ENCODE measurements around the gene GPR137C. TPM values are rescaled to one million over a fixed set of nuclear protein-coding genes. Genes with fewer than 3 reads are reported as not detected.
A peak's percentile ranks its signal among the peaks of the same experiment; 100 is the strongest.

The GPR137C gene
- total and polyA plus RNA-seq, 10 of the 15 experiments (the other 5 are each of a cell fraction or from before 2014, with no cell fraction given) = 0.03 to 0.72 (median 0.22) TPM

DNA sequence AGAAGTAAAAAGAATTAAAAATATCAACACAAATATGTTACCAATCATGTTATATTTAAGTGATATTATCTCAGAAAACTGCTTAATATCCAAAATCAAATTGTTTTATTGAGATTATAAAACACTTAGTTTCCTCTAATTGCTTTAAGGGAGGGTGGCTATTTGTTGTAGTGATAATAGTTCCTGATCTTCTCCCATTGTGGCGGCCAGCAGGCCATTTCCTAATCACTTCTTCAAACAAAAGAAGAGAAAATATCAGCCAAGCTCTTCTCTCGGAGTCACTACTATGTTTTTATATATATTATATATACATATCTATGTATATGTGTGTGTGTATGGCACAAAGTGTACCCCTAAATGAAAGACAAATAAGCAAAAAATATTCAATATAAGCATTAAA, 111.2 kb downstream of the GPR137C start (continued):
- TF ChIP-seq SUPT20H (IDR thresholded peaks at IDR 0.05; ENCODE audit: borderline replicate concordance, control insufficient read depth, low read depth, low read length) (no peak), MTA2 (IDR thresholded peaks at IDR 0.05; ENCODE audit: low read depth) (no peak)

DNA sequence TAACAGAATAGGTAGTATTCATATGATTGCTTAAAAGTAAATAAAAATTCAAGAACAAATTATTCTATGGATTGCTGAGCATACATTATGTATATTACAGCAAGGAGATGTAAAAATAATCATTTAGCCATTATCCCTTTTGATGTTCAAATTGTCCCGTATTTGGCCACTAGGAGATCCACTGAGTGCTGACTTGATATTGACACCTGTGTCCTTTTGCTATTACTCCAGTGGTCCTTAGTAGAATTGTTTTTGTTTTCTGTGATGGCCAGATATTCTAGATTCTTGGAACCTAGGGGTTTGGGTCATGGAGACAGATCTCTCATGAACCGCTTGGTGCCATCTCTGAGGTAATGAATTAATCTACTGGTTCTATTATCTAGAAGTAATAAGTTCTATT, 126.0 kb downstream of the GPR137C start:
- SMC1A ChIA-PET (ENCODE audit: uncharacterized antibody, unreplicated experiment) = interaction anchor here (2.2 kb wide), 1 partner anchor 13 kb away, joined by 5 read pairs; no protein-coding TSS in a partner anchor
- Histone ChIP-seq H3K27ac (ENCODE audit: control insufficient read depth, insufficient read depth) (no peak overlapping the region), H3K4me2 (ENCODE audit: control insufficient read depth, insufficient read depth) (no peak overlapping the region), H3K9ac (ENCODE audit: control insufficient read depth, insufficient read depth, low read length) (no peak overlapping the region), H3K9me3 (replicated peaks; ENCODE audit: control insufficient read depth, insufficient read depth, low read length) (no peaks in the 10 kb centered on the region), H3K27me3 (replicated peaks in 1 of 2; ENCODE audit: control insufficient read depth in 2 of 2, insufficient read depth in 2 of 2, low read length in 1 of 2) (no peaks in the 10 kb centered on the region), H3K36me3 (ENCODE audit: control insufficient read depth in 2 of 2, insufficient read depth in 2 of 2, low read length in 1 of 2) (peaks cover 1 to 32% of the 10 kb centered on the region in 2 experiments), H3K4me3 (no peak overlapping the region), H3K79me2 (ENCODE audit: control insufficient read depth, insufficient read depth, low read length) (peaks cover 6% of the 10 kb centered on the region), H4K20me1 (ENCODE audit: control insufficient read depth, insufficient read depth) (no peaks in the 10 kb centered on the region), H3K4me1 (ENCODE audit: control insufficient read depth, insufficient read depth, low read length) (no peaks in the 10 kb centered on the region), H2AFZ (ENCODE audit: control insufficient read depth, low read depth, low read length) (no peak overlapping the region)
- BruUV-seq (replicated peaks) = no TSS peak
- POLR2A ChIA-PET = no interaction called here
- CTCF ChIA-PET = no interaction called here
- ATAC-seq (peak; percentile 80), FAIRE-seq (no peak), DNase-seq (ENCODE audit: low read depth, low spot score) (no peak)
- intact Hi-C loops (cut with micrococcal nuclease; ENCODE audit: unreplicated experiment) (no loop called here), in situ Hi-C loops (cut with MboI) (no loop called here)
- WGBS (ENCODE audit: insufficient coverage, insufficient replicate concordance, low lambda C conversion rate, missing lambda C conversion rate) = 92% methylated on average over 2 of the region's 2 CpGs
- RAD21 ChIA-PET (ENCODE audit: unreplicated experiment) = no interaction called here
- TF ChIP-seq, protein P1, sequence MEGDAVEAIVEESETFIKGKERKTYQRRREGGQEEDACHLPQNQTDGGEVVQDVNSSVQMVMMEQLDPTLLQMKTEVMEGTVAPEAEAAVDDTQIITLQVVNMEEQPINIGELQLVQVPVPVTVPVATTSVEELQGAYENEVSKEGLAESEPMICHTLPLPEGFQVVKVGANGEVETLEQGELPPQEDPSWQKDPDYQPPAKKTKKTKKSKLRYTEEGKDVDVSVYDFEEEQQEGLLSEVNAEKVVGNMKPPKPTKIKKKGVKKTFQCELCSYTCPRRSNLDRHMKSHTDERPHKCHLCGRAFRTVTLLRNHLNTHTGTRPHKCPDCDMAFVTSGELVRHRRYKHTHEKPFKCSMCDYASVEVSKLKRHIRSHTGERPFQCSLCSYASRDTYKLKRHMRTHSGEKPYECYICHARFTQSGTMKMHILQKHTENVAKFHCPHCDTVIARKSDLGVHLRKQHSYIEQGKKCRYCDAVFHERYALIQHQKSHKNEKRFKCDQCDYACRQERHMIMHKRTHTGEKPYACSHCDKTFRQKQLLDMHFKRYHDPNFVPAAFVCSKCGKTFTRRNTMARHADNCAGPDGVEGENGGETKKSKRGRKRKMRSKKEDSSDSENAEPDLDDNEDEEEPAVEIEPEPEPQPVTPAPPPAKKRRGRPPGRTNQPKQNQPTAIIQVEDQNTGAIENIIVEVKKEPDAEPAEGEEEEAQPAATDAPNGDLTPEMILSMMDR (IDR thresholded peaks at IDR 0.05 in 2 of 3, conservative IDR thresholded peaks at IDR 0.05 in 1 of 3; ENCODE audit: control insufficient read depth in 2 of 3, extremely low read depth in 1 of 3, insufficient read depth in 1 of 3, low read depth in 3 of 3, low read length in 3 of 3) = peak in 2 of 3 experiments; percentile 46 to 49; a peak in 5 of 6 replicates
- TF ChIP-seq, protein P2, sequence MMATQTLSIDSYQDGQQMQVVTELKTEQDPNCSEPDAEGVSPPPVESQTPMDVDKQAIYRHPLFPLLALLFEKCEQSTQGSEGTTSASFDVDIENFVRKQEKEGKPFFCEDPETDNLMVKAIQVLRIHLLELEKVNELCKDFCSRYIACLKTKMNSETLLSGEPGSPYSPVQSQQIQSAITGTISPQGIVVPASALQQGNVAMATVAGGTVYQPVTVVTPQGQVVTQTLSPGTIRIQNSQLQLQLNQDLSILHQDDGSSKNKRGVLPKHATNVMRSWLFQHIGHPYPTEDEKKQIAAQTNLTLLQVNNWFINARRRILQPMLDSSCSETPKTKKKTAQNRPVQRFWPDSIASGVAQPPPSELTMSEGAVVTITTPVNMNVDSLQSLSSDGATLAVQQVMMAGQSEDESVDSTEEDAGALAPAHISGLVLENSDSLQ (IDR thresholded peaks at IDR 0.05) = no peak
- TF ChIP-seq HDAC6 (IDR thresholded peaks at IDR 0.05; ENCODE audit: unreplicated experiment) (no peak), RAD21 (IDR thresholded peaks at IDR 0.05; ENCODE audit: insufficient read depth, low read depth, low read length) (peak; percentile 22; the same call in 1 of the 2 replicates)

Data from GM12878 (cell line).